PC-3 (cell line): ENCODE results near the gene ATP5PB. TPM values are rescaled to one million over a fixed set of nuclear protein-coding genes. Genes with fewer than 3 reads are reported as not detected.

Experiments
- total RNA-seq: library from RNA; depleted of rRNA; stranded (reverse); fragments of >200 nt; gene quantifications from 2 replicates; pipeline ENCODE4 v1.2.3, GENCODE V29; 2014; rRNA removed

The ATP5PB gene
- total RNA-seq, 1 experiment from 2014 or later: 612 TPM

Other genes with a start within 250 kb of the ATP5PB start
- gene DENND2D, start 248.8 kb upstream of the ATP5PB start, total RNA-seq: 3.2 and 4.0 TPM in 2 replicates
- 0.55 TPM in 1 of 2 replicates, not detected in the other for gene CHI3L2, start 221.8 kb upstream of the ATP5PB start, total RNA-seq
- not detected in 2 replicates for gene CHIA, start 158.6 kb upstream of the ATP5PB start, total RNA-seq
- 7.8 and 8.2 TPM in 2 replicates for gene OVGP1, start 21.7 kb upstream of the ATP5PB start, total RNA-seq
- gene WDR77, start 208 bp upstream of the ATP5PB start, total RNA-seq: 62.1 and 67.9 TPM in 2 replicates
- gene C1orf162, start 24.5 kb downstream of the ATP5PB start, total RNA-seq: 1.4 TPM in 1 of 2 replicates, not detected in the other
- not detected in 2 replicates for gene ADORA3, start 54.2 kb downstream of the ATP5PB start, total RNA-seq
- not detected in 2 replicates for gene TMIGD3, start 54.2 kb downstream of the ATP5PB start, total RNA-seq
- 19.0 TPM in 2 replicates for gene RAP1A, start 170.3 kb downstream of the ATP5PB start, total RNA-seq